Measurements from ENCODE around the gene IL17RD. TPM values are rescaled to one million over a fixed set of nuclear protein-coding genes. Genes with fewer than 3 reads are reported as not detected.

IL17RD gene
- total and polyA plus RNA-seq, 2 of the 13 experiments (the other 11 are each of a cell fraction or from before 2014, with no cell fraction given) = 0.28 to 0.31 TPM

DNA sequence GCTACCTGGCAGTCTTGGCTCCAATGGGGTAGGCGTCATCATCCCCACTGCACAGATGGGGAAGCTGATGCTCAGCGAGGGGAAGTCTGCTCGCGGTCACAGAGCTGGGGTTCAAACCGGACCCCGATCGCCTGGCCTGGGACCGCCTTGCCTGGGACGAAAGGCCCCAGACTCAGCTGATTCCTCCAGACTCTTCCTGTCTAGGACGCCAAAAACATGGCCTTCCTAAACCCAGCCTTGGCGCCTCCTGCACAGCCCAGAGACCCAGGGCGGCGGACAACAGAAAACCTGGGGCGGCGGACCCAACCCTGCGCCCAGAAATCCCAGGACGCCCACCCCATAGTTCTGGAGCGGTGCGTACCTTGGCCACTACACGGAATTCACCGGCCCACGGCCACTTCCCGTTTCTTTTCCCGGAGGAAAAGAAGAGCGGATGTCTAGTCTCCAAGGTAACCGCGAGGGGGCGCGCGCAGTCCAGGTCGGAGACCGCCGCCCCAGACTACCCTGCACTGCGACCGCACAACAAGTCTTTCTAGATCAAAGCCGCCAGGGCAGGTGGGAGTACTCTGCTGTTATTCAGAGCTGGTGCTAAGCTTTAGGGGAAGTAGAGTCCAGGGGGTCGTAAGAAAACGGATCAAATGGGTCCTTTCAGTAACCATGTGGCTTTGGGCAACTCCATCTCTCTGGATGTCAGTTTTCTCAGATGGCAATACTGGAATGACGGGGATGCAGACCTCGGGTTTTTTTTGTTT, 4.9 kb upstream of the IL17RD start (continued):
- no peak for TF ChIP-seq PBX3 (CRISPR knock-in tag; IDR thresholded peaks at IDR 0.05; ENCODE audit: borderline replicate concordance)
- TF ChIP-seq, protein P1, sequence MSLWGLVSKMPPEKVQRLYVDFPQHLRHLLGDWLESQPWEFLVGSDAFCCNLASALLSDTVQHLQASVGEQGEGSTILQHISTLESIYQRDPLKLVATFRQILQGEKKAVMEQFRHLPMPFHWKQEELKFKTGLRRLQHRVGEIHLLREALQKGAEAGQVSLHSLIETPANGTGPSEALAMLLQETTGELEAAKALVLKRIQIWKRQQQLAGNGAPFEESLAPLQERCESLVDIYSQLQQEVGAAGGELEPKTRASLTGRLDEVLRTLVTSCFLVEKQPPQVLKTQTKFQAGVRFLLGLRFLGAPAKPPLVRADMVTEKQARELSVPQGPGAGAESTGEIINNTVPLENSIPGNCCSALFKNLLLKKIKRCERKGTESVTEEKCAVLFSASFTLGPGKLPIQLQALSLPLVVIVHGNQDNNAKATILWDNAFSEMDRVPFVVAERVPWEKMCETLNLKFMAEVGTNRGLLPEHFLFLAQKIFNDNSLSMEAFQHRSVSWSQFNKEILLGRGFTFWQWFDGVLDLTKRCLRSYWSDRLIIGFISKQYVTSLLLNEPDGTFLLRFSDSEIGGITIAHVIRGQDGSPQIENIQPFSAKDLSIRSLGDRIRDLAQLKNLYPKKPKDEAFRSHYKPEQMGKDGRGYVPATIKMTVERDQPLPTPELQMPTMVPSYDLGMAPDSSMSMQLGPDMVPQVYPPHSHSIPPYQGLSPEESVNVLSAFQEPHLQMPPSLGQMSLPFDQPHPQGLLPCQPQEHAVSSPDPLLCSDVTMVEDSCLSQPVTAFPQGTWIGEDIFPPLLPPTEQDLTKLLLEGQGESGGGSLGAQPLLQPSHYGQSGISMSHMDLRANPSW (CRISPR knock-in tag; IDR thresholded peaks at IDR 0.05; ENCODE audit: borderline replicate concordance) = no peak
- no peak for TF ChIP-seq ZNF850 (CRISPR knock-in tag; conservative IDR thresholded peaks at IDR 0.05)
- TF ChIP-seq HOXA3 (CRISPR knock-in tag; IDR thresholded peaks at IDR 0.05) = peak; percentile 41; the same call in 1 of the 2 replicates
- TF ChIP-seq RXRA (CRISPR knock-in tag; IDR thresholded peaks at IDR 0.05) = no peak
- TF ChIP-seq, protein P2, sequence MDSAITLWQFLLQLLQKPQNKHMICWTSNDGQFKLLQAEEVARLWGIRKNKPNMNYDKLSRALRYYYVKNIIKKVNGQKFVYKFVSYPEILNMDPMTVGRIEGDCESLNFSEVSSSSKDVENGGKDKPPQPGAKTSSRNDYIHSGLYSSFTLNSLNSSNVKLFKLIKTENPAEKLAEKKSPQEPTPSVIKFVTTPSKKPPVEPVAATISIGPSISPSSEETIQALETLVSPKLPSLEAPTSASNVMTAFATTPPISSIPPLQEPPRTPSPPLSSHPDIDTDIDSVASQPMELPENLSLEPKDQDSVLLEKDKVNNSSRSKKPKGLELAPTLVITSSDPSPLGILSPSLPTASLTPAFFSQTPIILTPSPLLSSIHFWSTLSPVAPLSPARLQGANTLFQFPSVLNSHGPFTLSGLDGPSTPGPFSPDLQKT (CRISPR knock-in tag; IDR thresholded peaks at IDR 0.05; ENCODE audit: borderline replicate concordance) = no peak
- no peak for TF ChIP-seq NFE2L2 (IDR thresholded peaks at IDR 0.05; ENCODE audit: low read length)
- TF ChIP-seq MEIS2 (CRISPR knock-in tag; IDR thresholded peaks at IDR 0.05) = 0 out of 2 replicates have a peak, but pooled peaks have one; percentile 14
- peak; percentile 27 for TF ChIP-seq ASH2L (IDR thresholded peaks at IDR 0.05; ENCODE audit: insufficient read length, low read depth, low read length)
- no peak; the same call in 1 of the 2 replicates for TF ChIP-seq IRF9 (CRISPR knock-in tag; IDR thresholded peaks at IDR 0.05; ENCODE audit: borderline replicate concordance)
- no peak for TF ChIP-seq NCOR1 (IDR thresholded peaks at IDR 0.05; ENCODE audit: borderline replicate concordance, low read length)
- TF ChIP-seq SMC3 (IDR thresholded peaks at IDR 0.05; ENCODE audit: low read length) = peak; percentile 16; the same call in 1 of the 2 replicates
- TF ChIP-seq, protein P3, sequence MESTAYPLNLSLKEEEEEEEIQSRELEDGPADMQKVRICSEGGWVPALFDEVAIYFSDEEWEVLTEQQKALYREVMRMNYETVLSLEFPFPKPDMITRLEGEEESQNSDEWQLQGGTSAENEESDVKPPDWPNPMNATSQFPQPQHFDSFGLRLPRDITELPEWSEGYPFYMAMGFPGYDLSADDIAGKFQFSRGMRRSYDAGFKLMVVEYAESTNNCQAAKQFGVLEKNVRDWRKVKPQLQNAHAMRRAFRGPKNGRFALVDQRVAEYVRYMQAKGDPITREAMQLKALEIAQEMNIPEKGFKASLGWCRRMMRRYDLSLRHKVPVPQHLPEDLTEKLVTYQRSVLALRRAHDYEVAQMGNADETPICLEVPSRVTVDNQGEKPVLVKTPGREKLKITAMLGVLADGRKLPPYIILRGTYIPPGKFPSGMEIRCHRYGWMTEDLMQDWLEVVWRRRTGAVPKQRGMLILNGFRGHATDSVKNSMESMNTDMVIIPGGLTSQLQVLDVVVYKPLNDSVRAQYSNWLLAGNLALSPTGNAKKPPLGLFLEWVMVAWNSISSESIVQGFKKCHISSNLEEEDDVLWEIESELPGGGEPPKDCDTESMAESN (CRISPR knock-in tag; conservative IDR thresholded peaks at IDR 0.05) = peak; percentile 61; the same call in 1 of the 2 replicates
- TF ChIP-seq ZNF766 (CRISPR knock-in tag; IDR thresholded peaks at IDR 0.05; ENCODE audit: borderline replicate concordance) = no peak
- peak; percentile 30; the same call in 1 of the 2 replicates for TF ChIP-seq ZNF232 (CRISPR knock-in tag; IDR thresholded peaks at IDR 0.05; ENCODE audit: borderline replicate concordance)
- TF ChIP-seq KLF9 (CRISPR knock-in tag; IDR thresholded peaks at IDR 0.05; ENCODE audit: low read depth) = no peak
- TF ChIP-seq ZNF354B (CRISPR knock-in tag; IDR thresholded peaks at IDR 0.05) = no peak
- peak; percentile 78 for TF ChIP-seq ELF1 (CRISPR knock-in tag; IDR thresholded peaks at IDR 0.05)
- TF ChIP-seq, protein P4, sequence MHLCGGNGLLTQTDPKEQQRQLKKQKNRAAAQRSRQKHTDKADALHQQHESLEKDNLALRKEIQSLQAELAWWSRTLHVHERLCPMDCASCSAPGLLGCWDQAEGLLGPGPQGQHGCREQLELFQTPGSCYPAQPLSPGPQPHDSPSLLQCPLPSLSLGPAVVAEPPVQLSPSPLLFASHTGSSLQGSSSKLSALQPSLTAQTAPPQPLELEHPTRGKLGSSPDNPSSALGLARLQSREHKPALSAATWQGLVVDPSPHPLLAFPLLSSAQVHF (CRISPR knock-in tag; IDR thresholded peaks at IDR 0.05) = no peak
- no peak for TF ChIP-seq ZC3H13 (CRISPR knock-in tag; IDR thresholded peaks at IDR 0.05)

All from HepG2 (cell line).